ENCODE results near the gene ADAM33.

The ADAM33 gene

GRCh38 chr20:3621111-3621510, 60.7 kb downstream of the ADAM33 start:
- no peak for DNase-seq
- TF ChIP-seq GATA1 (IDR thresholded peaks at IDR 0.05; ENCODE audit: low read depth, low read length), result no peak
- TF ChIP-seq POLR2A (IDR thresholded peaks at IDR 0.05; ENCODE audit: low read length), result no peak
